T-helper 1 cell (primary cell): Measurements from ENCODE around the gene SLC9A9.

ENCODE experiments used
- DNase-seq, 5 donors: peaks; one replicate each; pipeline ENCODE4 v3.0.0-alpha.2; 2012 to 2020

Gene SLC9A9

DNA sequence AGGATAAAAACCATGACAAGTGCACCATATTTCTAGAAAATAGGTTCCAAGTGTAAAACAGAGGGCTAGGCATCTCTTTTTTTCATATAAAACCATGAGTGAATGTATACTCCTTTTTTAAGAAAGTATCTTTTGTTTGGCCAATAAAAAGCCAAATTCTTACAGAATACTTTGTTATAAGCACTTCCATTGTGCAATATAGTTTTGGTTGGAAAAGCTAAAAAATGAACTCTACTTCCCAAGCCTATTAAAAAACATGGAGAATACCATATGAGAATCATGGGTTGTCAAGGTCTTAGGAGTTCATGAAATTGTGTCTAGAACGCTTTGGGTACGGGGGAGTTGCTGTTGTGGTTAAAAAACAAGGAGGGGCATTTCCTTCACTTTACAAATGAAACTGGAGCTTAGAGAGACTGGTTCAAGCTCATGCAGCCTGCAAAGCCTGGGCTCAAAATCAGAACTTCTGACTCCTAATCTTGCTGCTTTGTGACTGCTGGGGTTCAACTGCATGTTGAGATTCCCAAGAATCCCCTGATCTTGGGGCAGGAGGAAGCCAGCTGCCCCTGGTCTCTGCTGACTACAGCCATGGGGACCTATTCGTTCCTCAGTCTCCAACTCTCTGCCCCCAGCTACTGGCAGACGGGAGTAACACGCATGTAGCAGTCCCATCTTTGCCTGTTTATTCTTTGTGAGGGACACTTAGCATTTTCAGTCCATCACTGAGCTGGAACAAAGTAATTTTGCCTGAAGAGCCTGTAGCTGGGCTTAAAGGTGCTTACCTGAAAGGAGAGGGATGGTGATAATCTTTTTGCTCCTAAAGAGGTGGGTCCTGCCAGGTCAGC lies 499.6 kb downstream of the SLC9A9 start:
- DNase-seq = peak in 1 of 5 donors; percentile 56

DNA sequence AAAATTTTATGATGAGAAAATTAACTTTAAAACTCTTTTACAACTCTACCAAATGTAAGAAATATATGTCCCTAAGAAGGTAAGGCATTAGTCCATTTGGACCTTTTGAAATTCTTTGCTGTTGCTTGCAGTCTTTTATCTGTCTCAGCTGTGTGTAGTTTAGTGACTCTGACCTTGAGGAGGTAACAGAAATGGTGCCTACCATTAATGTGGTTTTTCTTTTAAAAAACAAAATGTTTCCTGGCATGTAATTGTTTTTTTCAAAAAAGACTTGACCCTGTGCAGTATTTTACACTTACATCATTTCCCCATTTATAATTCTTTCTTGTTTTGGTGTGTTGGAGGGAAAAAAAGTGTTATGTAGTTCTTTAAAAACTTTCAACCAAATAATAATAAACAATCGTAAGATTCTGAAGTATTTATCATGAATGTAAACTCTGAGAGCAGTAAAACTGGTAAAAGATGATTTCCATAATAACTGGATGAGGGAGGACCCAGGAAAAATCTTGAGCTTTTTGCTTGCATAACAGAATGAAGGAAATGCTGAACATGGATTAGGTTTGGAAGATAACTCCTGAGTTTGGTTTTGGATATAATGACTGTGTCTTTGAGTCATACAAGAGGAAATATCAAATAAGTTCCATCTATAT lies 503.6 kb downstream of the SLC9A9 start:
- DNase-seq = no peak

DNA sequence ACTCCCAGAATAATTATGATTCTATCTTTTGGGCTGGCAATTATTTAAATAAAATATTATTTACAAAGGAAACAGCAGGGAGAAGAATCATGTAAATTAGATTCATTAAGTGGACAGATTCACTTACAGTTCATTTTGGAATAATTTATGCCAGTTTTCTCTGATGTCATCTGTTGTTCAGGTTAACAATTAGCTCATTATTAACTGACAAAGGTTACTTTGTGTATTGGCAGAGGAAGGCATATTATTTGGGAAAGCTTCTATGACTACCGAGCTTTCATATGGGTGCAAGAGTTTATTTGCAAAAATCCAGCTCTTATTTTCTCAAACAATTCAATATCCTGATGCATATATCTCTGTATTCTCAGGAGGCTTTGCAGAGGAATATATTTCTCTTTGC lies 504.3 kb downstream of the SLC9A9 start:
- DNase-seq = no peak

DNA sequence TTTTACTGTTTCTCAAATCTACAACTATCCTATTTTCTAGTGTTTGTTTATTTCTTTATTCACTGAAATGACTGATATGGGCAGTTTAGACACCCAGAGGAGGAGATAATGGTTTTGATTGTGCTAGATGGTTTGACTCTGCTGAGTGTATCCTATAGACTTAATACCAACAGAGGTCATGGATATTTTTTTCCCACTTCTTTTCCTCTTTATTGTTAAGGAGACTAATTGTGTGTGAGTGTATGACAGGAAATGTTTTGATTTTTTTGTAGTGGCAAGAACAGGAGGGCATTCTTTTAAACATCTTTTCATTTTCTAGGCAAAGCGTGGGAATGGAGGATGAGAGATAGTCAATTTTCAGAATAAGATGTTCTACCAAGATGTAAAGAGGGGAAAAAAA lies 505.2 kb downstream of the SLC9A9 start:
- no peak for DNase-seq

DNA sequence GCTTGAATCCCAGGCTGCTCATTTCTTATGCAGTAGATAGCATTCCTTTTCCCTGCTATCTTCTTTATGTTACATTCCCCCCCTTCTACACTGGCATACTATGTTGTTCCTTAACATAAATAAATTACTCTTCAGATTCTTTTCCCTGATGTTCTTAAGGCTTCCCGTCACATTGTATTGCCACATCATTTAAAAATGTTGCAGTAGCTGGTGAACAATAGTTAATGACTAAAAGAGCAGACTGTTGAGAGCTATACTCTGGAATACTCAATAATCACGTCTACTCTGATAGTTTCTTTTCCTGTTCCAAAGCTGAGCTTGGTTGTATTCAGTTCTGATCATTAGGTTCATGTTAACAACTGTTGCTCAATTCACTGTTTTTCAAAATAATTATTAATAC lies 508.8 kb downstream of the SLC9A9 start:
- no peak for DNase-seq

DNA sequence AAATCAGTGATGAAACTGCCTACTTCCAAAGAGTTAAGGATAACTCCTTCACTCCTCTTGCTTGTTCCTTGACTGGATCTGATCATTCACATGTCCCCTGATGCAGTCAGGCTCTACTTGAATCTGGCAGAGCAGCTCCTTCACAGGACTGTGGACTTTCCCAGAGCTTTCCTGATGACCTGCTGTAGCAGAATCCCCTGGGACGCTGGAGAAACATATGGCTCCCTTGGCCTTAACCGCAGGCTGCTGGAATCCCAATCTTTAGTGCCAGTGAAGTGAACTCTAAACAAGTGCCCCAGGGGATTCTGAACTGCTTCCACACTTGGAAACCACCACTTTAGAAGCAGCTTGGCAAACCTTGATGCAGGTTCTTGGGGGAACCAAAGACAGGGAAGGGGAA lies 510.9 kb downstream of the SLC9A9 start:
- no peak for DNase-seq

DNA sequence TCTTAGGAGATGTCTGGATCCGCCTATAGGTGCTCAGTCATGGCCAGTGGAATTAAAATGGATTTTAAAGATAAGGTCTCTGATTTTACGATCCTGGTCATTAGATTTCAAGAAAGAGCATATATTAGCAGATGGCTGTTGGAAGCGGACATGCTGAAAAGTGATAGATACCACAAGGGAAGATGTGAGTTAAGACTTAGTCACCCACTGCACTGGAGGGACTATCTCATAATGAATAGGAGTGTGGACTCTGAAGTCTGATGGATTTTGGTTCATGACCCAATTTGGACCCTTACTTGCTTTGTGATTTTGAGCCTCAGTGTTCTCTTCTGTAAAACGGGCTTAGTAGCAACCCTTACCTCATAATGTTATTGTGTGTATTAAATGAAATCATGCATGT lies 514.0 kb downstream of the SLC9A9 start:
- no peak for DNase-seq

DNA sequence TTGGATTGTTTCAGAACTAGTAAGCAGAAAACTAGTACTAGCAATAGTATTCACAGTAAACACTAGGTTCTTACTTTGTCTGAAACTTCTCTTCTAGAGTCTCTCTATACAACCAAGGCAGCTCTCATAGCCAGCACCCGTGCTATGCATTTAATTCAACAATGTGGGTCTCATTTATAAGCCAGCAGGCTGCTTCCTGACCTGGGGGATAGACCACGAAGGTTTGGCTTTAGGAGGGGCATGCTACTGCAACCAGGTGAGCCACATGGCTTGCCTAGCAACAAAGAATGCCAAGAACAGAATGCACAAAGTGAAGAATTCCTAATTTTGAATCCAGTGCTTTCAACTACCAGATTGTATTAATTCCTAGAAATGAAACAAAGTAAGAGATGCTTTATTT lies 514.9 kb downstream of the SLC9A9 start:
- DNase-seq = no peak

DNA sequence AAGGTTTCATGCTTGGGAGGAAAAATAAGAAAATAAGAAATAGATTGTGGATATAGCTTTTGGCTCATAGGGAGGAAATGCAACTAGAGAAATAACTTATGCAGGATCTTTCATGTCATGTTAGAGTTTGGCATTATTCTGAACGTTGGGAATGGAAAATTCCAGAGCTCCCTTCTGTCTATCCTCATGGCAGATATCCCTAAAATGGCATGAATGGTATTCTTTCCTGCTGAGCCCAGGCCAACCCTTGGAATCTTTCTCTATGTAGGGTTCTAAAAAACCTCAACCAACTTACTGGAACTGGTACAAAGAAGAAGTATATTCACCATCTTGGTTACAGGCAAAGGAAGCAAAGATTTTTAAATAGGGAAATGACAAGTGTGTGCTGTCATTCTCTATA lies 516.2 kb downstream of the SLC9A9 start:
- DNase-seq = no peak

DNA sequence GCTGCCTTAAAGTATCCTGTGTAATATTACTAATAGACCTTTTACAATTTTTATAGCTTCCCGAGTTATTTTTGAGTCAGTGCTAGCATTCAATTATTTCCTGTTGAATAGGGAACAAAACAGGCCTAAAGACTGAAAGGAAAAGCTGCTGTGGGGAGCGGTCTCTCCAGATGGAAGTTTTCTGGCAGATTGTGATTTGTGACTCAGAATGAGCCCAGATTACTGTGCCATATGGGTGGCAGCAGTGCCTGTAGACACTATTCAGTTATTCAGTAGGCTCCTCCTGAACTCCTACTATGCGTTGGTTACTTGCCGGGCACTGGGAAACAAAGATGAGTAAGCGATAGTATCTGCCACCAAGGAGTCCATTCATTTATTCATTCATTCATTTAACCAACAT lies 516.9 kb downstream of the SLC9A9 start:
- DNase-seq = no peak

DNA sequence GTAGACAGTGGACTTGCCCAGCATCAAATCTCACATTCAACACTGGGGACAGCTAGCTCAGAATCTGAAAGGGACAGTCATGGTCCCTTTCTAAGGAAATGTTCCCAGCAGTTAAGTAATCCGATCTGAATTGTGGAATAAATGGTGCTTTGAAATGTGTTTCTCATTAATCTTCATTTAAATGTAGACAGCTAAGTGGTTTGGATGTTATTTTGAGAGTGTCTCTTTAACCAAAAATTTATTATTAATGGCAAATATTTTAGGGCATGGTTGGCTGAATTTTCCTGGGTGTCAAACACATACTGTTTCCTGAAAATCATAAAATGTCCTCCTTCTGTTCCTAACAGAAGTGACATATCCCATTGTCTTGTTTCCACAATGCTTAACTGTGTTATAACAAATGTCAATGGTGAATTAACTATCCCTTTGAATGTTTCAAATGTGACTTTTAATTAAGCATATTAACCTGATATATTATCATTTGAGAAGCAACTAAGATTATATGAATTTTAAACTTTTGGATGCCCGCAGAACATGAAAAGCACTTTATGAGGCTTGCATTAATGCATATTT lies 517.9 kb downstream of the SLC9A9 start:
- no peak for DNase-seq

DNA sequence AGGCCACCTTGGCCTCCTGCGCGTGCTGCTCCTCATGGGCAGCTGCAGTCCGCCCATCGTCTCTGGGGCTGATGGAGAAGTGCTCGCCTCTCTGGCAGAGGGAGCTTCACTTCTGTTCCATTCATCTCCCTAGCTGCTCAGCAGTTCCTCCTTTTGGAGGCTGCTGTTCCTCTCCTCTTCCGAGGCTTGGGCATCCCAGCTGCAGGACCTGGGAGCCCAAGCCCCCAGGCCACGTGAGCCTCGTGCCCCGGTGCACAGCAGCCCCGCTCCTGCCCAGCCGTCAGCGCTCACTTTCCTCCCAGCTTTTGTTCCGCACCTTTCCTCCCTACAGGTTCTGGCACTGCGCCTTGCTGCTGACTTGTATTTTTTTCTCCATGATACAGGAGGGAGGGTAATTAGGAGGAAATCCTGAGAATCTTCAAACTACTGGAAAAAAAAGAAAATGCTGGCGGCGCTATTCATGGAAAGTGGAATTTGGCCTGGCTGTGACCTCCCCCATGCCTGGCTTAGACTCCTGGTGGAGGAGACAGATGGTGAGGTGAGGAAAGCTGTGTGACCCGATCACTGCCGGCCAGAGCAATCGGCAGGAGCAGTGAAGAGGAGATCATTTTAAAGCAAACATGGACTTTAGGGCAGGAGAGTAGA lies 518.6 kb downstream of the SLC9A9 start:
- no peak for DNase-seq

DNA sequence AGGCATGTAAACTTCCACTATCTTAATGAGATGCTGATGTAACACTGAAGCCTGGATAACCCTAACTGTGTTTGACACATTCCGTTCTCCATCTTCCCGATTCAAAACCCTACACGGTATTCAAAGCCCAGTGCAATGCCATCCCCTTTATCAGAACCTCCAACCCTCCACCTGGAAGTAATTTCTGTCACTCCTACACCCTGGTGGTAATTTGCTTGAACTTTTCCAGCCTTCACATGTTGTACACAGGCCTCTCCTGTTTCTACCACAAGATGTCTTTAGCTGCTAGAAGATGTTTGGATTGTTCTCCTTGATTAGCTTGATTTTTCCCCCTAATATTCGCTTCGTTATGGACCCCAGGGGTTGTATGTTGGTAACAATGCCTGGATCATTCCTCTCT lies 519.8 kb downstream of the SLC9A9 start:
- no peak for DNase-seq

DNA sequence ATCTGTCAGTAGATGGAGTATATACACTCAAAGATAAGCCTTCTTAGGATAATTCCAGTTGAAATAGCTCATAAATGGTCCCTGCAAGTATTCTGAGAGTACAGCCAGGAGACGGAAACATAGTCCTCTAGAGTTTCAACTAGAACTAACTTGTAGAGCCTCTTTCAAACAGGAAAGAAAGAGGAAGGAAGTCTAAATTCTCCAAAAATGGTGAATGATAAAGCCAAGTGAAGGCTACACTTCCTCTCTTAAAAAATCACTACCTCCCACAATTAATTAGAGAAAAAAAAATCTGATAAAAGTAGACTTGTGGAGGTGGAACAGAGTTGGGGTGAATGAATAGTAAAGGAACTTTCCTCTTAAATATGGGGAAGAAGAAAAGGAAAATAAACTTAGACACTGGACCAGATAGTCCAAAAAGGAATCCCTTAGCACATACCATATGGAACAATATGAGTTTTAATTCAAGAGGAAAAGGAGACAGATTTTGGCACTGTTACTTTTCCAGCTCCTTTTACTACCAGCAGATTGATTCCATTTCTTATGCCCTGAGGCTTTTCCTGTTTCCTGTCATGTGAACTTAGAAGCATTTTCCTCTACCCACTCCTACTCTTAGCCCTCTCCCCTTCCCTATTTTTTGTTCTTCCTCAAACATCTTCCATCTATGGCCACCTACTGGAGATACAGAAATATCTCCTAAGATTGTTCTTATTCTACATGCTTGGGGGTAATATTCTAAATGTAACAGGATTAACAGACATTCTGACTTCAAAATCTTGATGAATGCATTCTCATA lies 521.1 kb downstream of the SLC9A9 start:
- no peak for DNase-seq

DNA sequence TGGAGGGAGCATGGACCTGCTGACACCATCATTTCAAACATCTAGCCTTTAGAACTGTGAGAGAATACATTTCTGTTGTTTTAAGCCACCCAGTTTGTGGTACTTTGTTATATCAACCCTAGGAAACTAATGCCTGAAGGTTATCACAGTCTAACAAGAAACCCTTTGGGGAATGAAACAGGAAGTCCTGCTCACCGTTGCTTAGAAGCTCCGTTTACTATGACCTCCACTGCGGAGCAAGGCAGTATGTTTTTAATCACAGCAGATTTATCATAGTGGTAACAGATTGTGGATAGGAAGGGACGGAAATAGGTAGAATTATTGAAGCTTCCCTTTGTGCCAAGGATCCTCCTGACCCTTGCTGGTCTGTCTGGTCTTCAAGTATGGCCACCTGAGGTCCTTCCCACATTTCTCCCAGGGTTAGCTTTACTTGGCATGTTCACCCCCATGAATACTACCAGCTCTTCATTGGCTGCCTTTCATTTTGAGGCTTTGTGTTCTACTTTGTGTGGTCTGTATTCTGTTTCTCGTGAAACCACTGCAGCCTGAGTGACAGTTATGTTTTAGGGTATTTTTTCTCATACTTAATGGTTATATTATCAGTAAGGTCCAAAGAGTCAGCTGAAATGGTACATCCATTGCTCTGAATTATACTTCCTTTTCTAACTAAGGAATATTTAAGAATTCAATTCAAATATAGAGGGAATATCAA lies 527.1 kb downstream of the SLC9A9 start:
- DNase-seq = no peak

DNA sequence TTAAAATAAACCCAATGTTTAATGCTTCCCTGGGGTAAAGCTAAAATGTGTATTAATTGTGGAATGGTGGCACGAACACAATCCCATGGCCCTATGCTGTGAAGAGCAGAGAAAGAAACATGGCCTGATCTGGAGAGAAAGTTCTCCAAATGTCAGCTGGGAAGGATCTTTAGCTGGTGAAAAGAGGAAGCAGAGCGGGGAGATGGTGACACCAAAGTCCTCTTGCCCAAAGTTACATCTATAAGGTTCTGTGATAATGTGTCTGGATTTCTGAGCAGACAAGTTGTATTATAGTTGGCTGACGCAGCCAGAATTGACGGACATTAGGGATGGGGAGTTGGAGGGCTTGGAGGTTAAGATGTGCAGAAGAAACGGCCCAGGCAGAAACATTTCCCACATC lies 532.5 kb downstream of the SLC9A9 start:
- no peak for DNase-seq

DNA sequence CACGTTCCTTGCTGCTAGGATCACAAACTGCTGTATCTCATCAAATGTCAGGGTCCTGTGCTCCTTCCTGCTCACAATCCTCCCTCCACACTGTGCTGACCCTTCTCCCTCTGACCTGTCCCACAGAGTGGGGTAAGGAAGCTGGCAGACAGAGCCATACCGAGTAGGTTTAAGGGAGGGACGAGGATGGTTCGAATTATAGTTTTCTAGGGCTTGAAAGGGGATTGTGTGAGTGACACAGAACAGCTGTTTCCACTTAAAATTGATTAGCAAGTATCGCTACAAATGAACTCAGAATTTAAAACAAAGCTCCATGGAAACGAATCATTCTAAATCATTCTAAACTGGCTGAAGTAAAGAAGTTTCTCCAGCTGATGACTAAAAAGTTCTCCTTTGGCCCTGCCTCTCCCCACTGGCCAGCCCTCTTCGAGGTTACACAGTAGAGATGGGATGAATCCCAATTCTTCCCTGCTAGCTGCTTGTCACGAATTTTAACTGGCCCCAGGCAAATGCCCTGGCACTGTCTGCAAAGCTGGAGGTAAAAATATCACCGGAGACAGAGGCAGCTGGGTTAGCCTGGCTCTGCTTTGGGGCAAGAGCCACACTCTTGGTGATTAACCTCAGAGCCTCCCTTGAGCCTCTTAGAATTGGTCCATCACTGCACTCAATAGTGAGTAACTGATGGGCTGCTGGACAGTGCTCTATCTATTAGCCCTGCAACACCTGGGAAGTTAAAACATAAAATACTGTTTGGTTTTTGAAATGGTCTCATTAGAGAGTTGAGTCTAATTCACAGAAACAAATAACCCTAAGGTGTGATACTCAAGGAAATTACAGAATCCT lies 533.8 kb downstream of the SLC9A9 start:
- no peak for DNase-seq

DNA sequence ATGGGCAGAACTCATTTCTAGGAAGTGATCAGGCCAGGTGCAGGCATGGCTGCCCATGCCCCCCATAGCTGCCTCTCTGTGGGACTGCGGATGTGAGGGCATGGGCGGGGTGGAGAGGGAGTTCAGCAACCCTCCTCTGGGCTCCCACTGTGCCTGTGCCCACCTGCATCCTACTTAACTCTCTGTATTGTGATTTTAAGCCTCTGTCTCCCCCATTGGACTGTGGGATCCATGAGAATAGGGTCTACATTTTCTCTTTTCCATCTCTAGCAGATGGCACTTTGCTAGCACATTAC lies 534.4 kb downstream of the SLC9A9 start:
- DNase-seq = no peak

DNA sequence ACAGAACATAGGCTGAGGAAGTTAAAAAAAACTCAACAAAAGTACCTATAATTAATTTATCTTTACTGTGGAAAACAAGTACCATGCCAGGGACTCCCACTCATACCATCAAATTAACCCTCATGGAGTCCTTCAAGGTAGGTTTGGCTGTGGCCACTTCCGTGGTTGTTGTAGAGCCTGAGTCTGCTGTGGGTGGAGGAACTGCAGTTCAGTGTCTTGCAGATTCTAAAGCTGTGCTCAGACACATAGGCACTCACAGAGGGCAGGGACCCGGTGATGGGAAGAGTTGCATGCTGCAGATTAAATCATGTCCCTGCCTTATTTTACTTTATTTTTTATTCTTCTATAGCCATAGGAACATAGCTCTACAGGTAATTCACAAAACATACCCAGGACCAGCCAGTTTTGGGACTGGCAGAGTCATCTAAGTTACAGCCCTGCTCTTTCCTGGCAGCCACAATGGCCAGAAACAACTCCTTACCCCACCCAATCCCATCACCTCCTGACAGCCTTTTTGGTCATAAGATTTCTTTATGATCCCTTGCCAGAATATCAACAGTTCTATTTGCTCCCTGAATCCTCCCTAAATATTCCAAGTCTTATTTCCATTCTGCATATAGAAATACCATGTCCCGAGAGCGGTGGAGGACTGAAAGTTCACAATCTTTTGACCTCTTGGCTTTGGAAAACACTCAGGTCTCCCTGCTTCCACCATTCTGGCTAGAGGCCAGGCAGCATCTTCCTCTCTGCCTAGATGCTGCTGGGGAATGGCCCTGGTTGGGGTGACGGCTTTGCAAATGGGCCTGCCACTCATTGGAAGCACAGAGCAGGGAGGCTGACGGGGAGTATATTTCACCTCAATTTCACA lies 535.0 kb downstream of the SLC9A9 start:
- DNase-seq = no peak

DNA sequence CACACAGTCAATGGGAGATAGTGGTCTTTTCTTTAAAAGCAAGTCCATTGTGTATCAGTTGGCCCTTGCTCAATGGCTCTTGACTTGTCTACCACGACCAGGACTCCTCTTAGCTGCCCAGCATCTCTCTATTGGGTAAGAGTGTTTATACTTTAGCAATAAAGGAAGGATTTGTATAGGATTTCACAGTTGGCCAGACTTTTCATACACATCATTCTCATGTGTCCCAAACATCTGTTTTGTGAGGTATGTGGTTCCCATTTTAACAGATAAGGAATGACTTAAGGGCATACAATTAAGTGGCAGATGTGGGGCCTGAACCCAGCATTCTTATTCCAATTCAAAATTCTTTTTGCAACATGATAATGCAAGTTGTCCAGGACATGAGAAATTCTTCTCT lies 537.2 kb downstream of the SLC9A9 start:
- DNase-seq = no peak
